ENCODE data around the gene TANGO6.

Gene TANGO6

GRCh38 chr16:69087161-69087581 is 243.8 kb downstream of the TANGO6 start:
- no peak for DNase-seq (ENCODE audit: extremely low spot score)
- POLR2A ChIA-PET = no interaction called here
- no peak for TF ChIP-seq ARNT (IDR thresholded peaks at IDR 0.05)
- no peak for TF ChIP-seq FOXA1 (IDR thresholded peaks at IDR 0.05)
- TF ChIP-seq BHLHE40 (IDR thresholded peaks at IDR 0.05; ENCODE audit: borderline replicate concordance) = no peak
- CTCF ChIA-PET = no interaction called here

- DNase-seq (ENCODE audit: extremely low spot score) = no peak
- ChIA-PET POLR2A (no interaction called here), CTCF (no interaction called here)
These were observed 245.4 kb downstream of the TANGO6 start for GRCh38 chr16:69088684-69089083.

GRCh38 chr16:69089091-69089910 is 246.0 kb downstream of the TANGO6 start:
- no peak for DNase-seq (ENCODE audit: extremely low spot score)
- ChIA-PET CTCF (no interaction called here), POLR2A (interaction anchor here (0.7 kb wide), 1 partner anchor 16 kb away, joined by 3 read pairs; no protein-coding TSS in a partner anchor)
- no peak for TF ChIP-seq LEF1 (IDR thresholded peaks at IDR 0.05; ENCODE audit: borderline replicate concordance)
- TF ChIP-seq CTBP1 (IDR thresholded peaks at IDR 0.05; ENCODE audit: borderline replicate concordance) = no peak
- no peak for TF ChIP-seq FOXK2 (IDR thresholded peaks at IDR 0.05)

More at GRCh38 chr16:69088684-69089083, 245.4 kb downstream of the TANGO6 start:
- TF ChIP-seq ARNT (IDR thresholded peaks at IDR 0.05) (no peak), HDGF (IDR thresholded peaks at IDR 0.05; ENCODE audit: borderline replicate concordance) (no peak), LEF1 (IDR thresholded peaks at IDR 0.05; ENCODE audit: borderline replicate concordance) (no peak), FOXM1 (IDR thresholded peaks at IDR 0.05; ENCODE audit: borderline replicate concordance) (no peak), FOXK2 (IDR thresholded peaks at IDR 0.05) (no peak), SP1 (IDR thresholded peaks at IDR 0.05) (no peak)

- TF ChIP-seq ARNT (IDR thresholded peaks at IDR 0.05) (no peak), BHLHE40 (IDR thresholded peaks at IDR 0.05; ENCODE audit: borderline replicate concordance) (no peak), SP1 (IDR thresholded peaks at IDR 0.05) (no peak), PKNOX1 (IDR thresholded peaks at IDR 0.05) (no peak), HDGF (IDR thresholded peaks at IDR 0.05; ENCODE audit: borderline replicate concordance) (no peak), SUZ12 (IDR thresholded peaks at IDR 0.05) (no peak), L3MBTL2 (conservative IDR thresholded peaks at IDR 0.05) (no peak), FOXM1 (IDR thresholded peaks at IDR 0.05; ENCODE audit: borderline replicate concordance) (no peak), NFRKB (IDR thresholded peaks at IDR 0.05) (no peak), FOXA1 (IDR thresholded peaks at IDR 0.05) (no peak), TARDBP (IDR thresholded peaks at IDR 0.05) (no peak), ELF4 (IDR thresholded peaks at IDR 0.05) (no peak), FOXK2 (IDR thresholded peaks at IDR 0.05) (no peak), CTBP1 (IDR thresholded peaks at IDR 0.05; ENCODE audit: borderline replicate concordance) (no peak), ZNF384 (IDR thresholded peaks at IDR 0.05) (no peak)
- ChIA-PET CTCF (no interaction called here), POLR2A (no interaction called here)
- no peak for DNase-seq (ENCODE audit: extremely low spot score)
These were observed 250.6 kb downstream of the TANGO6 start for GRCh38 chr16:69093974-69094373.

GRCh38 chr16:69094501-69094900 is 251.2 kb downstream of the TANGO6 start:
- no peak for DNase-seq (ENCODE audit: extremely low spot score)
- ChIA-PET CTCF (no interaction called here), POLR2A (no interaction called here)
- TF ChIP-seq LEF1 (IDR thresholded peaks at IDR 0.05; ENCODE audit: borderline replicate concordance) = no peak
- no peak for TF ChIP-seq BHLHE40 (IDR thresholded peaks at IDR 0.05; ENCODE audit: borderline replicate concordance)
- no peak for TF ChIP-seq ARNT (IDR thresholded peaks at IDR 0.05)
- TF ChIP-seq FOXA1 (IDR thresholded peaks at IDR 0.05) = no peak
- no peak for TF ChIP-seq FOXK2 (IDR thresholded peaks at IDR 0.05)
- TF ChIP-seq ZNF384 (IDR thresholded peaks at IDR 0.05) = no peak
- no peak for TF ChIP-seq L3MBTL2 (conservative IDR thresholded peaks at IDR 0.05)
- no peak for TF ChIP-seq HDGF (IDR thresholded peaks at IDR 0.05; ENCODE audit: borderline replicate concordance)
- TF ChIP-seq CTBP1 (IDR thresholded peaks at IDR 0.05; ENCODE audit: borderline replicate concordance) = no peak
- TF ChIP-seq PKNOX1 (IDR thresholded peaks at IDR 0.05) = no peak
- TF ChIP-seq TARDBP (IDR thresholded peaks at IDR 0.05) = no peak

- POLR2A ChIA-PET = no interaction called here
- no peak for DNase-seq (ENCODE audit: extremely low spot score)
- no peak for TF ChIP-seq SP1 (IDR thresholded peaks at IDR 0.05)
- no peak for TF ChIP-seq PKNOX1 (IDR thresholded peaks at IDR 0.05)
- TF ChIP-seq LEF1 (IDR thresholded peaks at IDR 0.05; ENCODE audit: borderline replicate concordance) = no peak
- no peak for TF ChIP-seq FOXA1 (IDR thresholded peaks at IDR 0.05)
- no peak for TF ChIP-seq CTBP1 (IDR thresholded peaks at IDR 0.05; ENCODE audit: borderline replicate concordance)
- no peak for TF ChIP-seq SUZ12 (IDR thresholded peaks at IDR 0.05)
- TF ChIP-seq BHLHE40 (IDR thresholded peaks at IDR 0.05; ENCODE audit: borderline replicate concordance) = no peak
- TF ChIP-seq FOXK2 (IDR thresholded peaks at IDR 0.05) = no peak
- no peak for TF ChIP-seq L3MBTL2 (conservative IDR thresholded peaks at IDR 0.05)
- no peak for TF ChIP-seq HDGF (IDR thresholded peaks at IDR 0.05; ENCODE audit: borderline replicate concordance)
- no peak for TF ChIP-seq NFRKB (IDR thresholded peaks at IDR 0.05)
- no peak for TF ChIP-seq ZNF384 (IDR thresholded peaks at IDR 0.05)
- no peak for TF ChIP-seq TARDBP (IDR thresholded peaks at IDR 0.05)
- TF ChIP-seq FOXM1 (IDR thresholded peaks at IDR 0.05; ENCODE audit: borderline replicate concordance) = no peak
- CTCF ChIA-PET = no interaction called here
These were observed 251.9 kb downstream of the TANGO6 start for GRCh38 chr16:69095193-69095592.
